Hematopoietic multipotent progenitor cell treated with erythropoietin and hydrocortisone succinate and interleukin-3 and kit ligand, for 8 days (in vitro differentiated cells): Measurements from ENCODE around the gene S100A10.

Experiments used
- DNase-seq: peaks from one replicate; pipeline ENCODE4 v3.0.0-alpha.2; 2015

S100A10 gene

GRCh38 chr1:151985768-151986167 lies 7.9 kb downstream of the S100A10 start:
- DNase-seq: no peak

- DNase-seq: no peak
These were observed 8.4 kb downstream of the S100A10 start for GRCh38 chr1:151985270-151985669.

GRCh38 chr1:151984313-151984956 lies 9.2 kb downstream of the S100A10 start:
- DNase-seq: no peak

- no peak for DNase-seq
These were observed 11.2 kb downstream of the S100A10 start for GRCh38 chr1:151982300-151983005.

- no peak for DNase-seq
These were observed 12.5 kb downstream of the S100A10 start for GRCh38 chr1:151981178-151981525.

GRCh38 chr1:151980287-151981177 lies 13.1 kb downstream of the S100A10 start:
- DNase-seq: no peak

- no peak for DNase-seq
These were observed 14.7 kb downstream of the S100A10 start for GRCh38 chr1:151978922-151979321.

- DNase-seq: peak; percentile 47
These were observed 15.9 kb downstream of the S100A10 start for GRCh38 chr1:151977662-151978230.

- DNase-seq: no peak
These were observed 16.8 kb downstream of the S100A10 start for GRCh38 chr1:151976858-151977257.

- peak; percentile 94 for DNase-seq
These were observed 17.7 kb downstream of the S100A10 start for GRCh38 chr1:151976015-151976343.

- no peak for DNase-seq
These were observed 18.2 kb downstream of the S100A10 start for GRCh38 chr1:151975311-151976014.

GRCh38 chr1:151972542-151973248 lies 21.0 kb downstream of the S100A10 start:
- peak; percentile 85 for DNase-seq

GRCh38 chr1:151970626-151971025 lies 23.0 kb downstream of the S100A10 start:
- peak; percentile 23 for DNase-seq

- no peak for DNase-seq
These were observed 23.5 kb downstream of the S100A10 start for GRCh38 chr1:151970128-151970527.

- DNase-seq: no peak
These were observed 24.8 kb downstream of the S100A10 start for GRCh38 chr1:151968791-151969399.

- DNase-seq: peak; percentile 82
These were observed 25.6 kb downstream of the S100A10 start for GRCh38 chr1:151968058-151968457.

- no peak for DNase-seq
These were observed 26.6 kb downstream of the S100A10 start for GRCh38 chr1:151967091-151967490.

GRCh38 chr1:151966061-151966460 lies 27.6 kb downstream of the S100A10 start:
- no peak for DNase-seq

- DNase-seq: no peak
These were observed 29.1 kb downstream of the S100A10 start for GRCh38 chr1:151964510-151964909.

- no peak for DNase-seq
These were observed 30.4 kb downstream of the S100A10 start for GRCh38 chr1:151963288-151963687.

- DNase-seq: no peak
These were observed 31.8 kb downstream of the S100A10 start for GRCh38 chr1:151961833-151962232.
